IPS-18c (cell line): ENCODE results near the gene ACTR3.

Experiments used
- H3K4me3 ChIP-seq: 2 replicates; pipeline ENCODE4 v1.7.0; 2013; ENCODE audit warnings: low read depth, mild to moderate bottlenecking, low read length, moderate library complexity; ENCODE audit not compliant: insufficient read depth
- H3K9me3 ChIP-seq: one replicate; pipeline ENCODE4 v1.6.1; 2013; ENCODE audit warnings: mild to moderate bottlenecking, low read length, moderate library complexity; ENCODE audit not compliant: control insufficient read depth, insufficient read depth

Gene ACTR3

GRCh38 chr2:113867571-113867970, 22.3 kb upstream of the ACTR3 start:
- Histone ChIP-seq H3K4me3 (no peak overlapping the region), H3K9me3 (no peaks in the 10 kb centered on the region)

GRCh38 chr2:113869253-113869652, 20.6 kb upstream of the ACTR3 start:
- H3K9me3 ChIP-seq = no peaks in the 10 kb centered on the region

GRCh38 chr2:113872201-113872600, 17.7 kb upstream of the ACTR3 start:
- no peaks in the 10 kb centered on the region for H3K9me3 ChIP-seq
- H3K4me3 ChIP-seq = no peak overlapping the region

More at GRCh38 chr2:113869253-113869652, 20.6 kb upstream of the ACTR3 start:
- H3K4me3 ChIP-seq = no peak overlapping the region

- Histone ChIP-seq H3K9me3 (no peaks in the 10 kb centered on the region), H3K4me3 (no peak overlapping the region)
These were observed 16.0 kb upstream of the ACTR3 start for GRCh38 chr2:113873867-113874266.

- no peaks in the 10 kb centered on the region for H3K9me3 ChIP-seq
- H3K4me3 ChIP-seq = no peak overlapping the region
These were observed 14.8 kb upstream of the ACTR3 start for GRCh38 chr2:113875135-113875534.

GRCh38 chr2:113876503-113877387, 13.1 kb upstream of the ACTR3 start:
- H3K9me3 ChIP-seq = no peaks in the 10 kb centered on the region
- H3K4me3 ChIP-seq = no peak overlapping the region

- H3K9me3 ChIP-seq = no peaks in the 10 kb centered on the region
- no peak overlapping the region for H3K4me3 ChIP-seq
These were observed 11.9 kb upstream of the ACTR3 start for GRCh38 chr2:113877711-113878598.

- Histone ChIP-seq H3K4me3 (no peak overlapping the region), H3K9me3 (no peaks in the 10 kb centered on the region)
These were observed 11.1 kb upstream of the ACTR3 start for GRCh38 chr2:113878743-113879142.

- H3K9me3 ChIP-seq = no peaks in the 10 kb centered on the region
- H3K4me3 ChIP-seq = no peak overlapping the region
These were observed 10.4 kb upstream of the ACTR3 start for GRCh38 chr2:113879457-113879856.

GRCh38 chr2:113886479-113887008, 3.3 kb upstream of the ACTR3 start:
- H3K9me3 ChIP-seq = no peaks in the 10 kb centered on the region
- H3K4me3 ChIP-seq = no peak overlapping the region

GRCh38 chr2:113887009-113887792, 2.7 kb upstream of the ACTR3 start:
- H3K9me3 ChIP-seq = no peaks in the 10 kb centered on the region
- no peak overlapping the region for H3K4me3 ChIP-seq

- no peaks in the 10 kb centered on the region for H3K9me3 ChIP-seq
- peak overlapping the region; percentile 74 for H3K4me3 ChIP-seq
These were observed 1.0 kb upstream of the ACTR3 start for GRCh38 chr2:113888641-113889470.

- Histone ChIP-seq H3K4me3 (peak overlapping the region; percentile 83), H3K9me3 (no peaks in the 10 kb centered on the region)
These were observed 655 bp downstream of the ACTR3 start for GRCh38 chr2:113890253-113891235.

- Histone ChIP-seq H3K4me3 (peak overlapping the region; percentile 83), H3K9me3 (no peaks in the 10 kb centered on the region)
These were observed 1.5 kb downstream of the ACTR3 start for GRCh38 chr2:113891265-113891959.
